ENCODE measurements around the gene IRF7. TPM values are rescaled to one million over a fixed set of nuclear protein-coding genes. Genes with fewer than 3 reads are reported as not detected.

The IRF7 gene
- total RNA-seq, 4 donors from 2014 or later, result 28.1 to 80.9 (median 58.4) TPM

DNA sequence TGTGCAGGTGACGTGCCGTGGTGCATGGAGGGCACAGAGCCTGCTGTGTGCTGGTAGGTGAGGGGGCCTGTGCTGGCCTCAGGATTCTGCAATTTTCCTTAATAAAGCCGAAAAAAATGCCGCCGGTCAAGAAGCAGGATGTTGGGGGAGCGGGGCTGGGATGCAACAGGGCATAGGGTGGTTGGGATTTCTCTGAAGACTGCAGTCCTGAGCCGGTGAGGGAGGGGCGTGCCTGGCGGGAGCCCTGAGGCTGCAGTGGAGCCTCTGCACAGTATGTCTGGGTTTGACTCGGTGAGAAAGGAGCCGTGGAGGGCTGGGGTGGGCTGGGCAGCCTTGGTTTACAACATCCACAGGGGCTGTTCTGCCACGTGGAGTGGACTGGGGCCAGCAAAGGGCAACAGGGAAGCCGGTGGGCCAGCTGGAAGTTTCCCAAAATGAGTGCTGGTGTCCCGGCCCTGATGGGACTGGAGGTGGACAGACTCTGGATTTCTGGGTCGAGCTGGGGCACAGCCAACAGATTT is 7.7 kb upstream of the IRF7 start:
- DNase-seq, result no peak
- Histone ChIP-seq H3K27me3 (no peaks in the 10 kb centered on the region), H3K36me3 (peaks cover 0 to 31% (median 0%) of the 10 kb centered on the region in 3 donors), H3K4me1 (peaks cover 0 to 27% (median 7%) of the 10 kb centered on the region in 4 donors), H3K4me3 (peak overlapping the region in 2 of 4 donors; percentile 54 to 64), H3K9me3 (no peaks in the 10 kb centered on the region), H3K27ac (peak overlapping the region in 3 of 4 donors; percentile 59 to 97 (median 93))
- TF ChIP-seq POLR2A (IDR thresholded peaks at IDR 0.05), result no peak
- no peak for TF ChIP-seq CTCF (IDR thresholded peaks at IDR 0.05)

- no peak for DNase-seq
- H3K27ac ChIP-seq, result no peak overlapping the region
- H3K36me3 ChIP-seq, result peaks cover 0 to 34% (median 0%) of the 10 kb centered on the region in 3 donors
- no peaks in the 10 kb centered on the region for H3K27me3 ChIP-seq
- H3K9me3 ChIP-seq, result no peaks in the 10 kb centered on the region
- H3K4me1 ChIP-seq, result peaks cover 0 to 28% (median 5%) of the 10 kb centered on the region in 4 donors
- no peak for TF ChIP-seq POLR2A (IDR thresholded peaks at IDR 0.05)
- no peak for TF ChIP-seq CTCF (IDR thresholded peaks at IDR 0.05)
- H3K4me3 ChIP-seq, result no peak overlapping the region
Measured at GRCh38 chr11:621838-622237, 6.1 kb upstream of the IRF7 start.

GRCh38 chr11:620935-621814 is 5.4 kb upstream of the IRF7 start:
- Histone ChIP-seq H3K36me3 (peaks cover 0 to 34% (median 0%) of the 10 kb centered on the region in 3 donors), H3K4me3 (no peak overlapping the region), H3K4me1 (peaks cover 0 to 28% (median 3%) of the 10 kb centered on the region in 4 donors), H3K27ac (peak overlapping the region in 1 of 4 donors; percentile 9), H3K27me3 (no peaks in the 10 kb centered on the region), H3K9me3 (no peaks in the 10 kb centered on the region)
- no peak for DNase-seq
- TF ChIP-seq CTCF (IDR thresholded peaks at IDR 0.05) (no peak), POLR2A (IDR thresholded peaks at IDR 0.05) (no peak)

DNA sequence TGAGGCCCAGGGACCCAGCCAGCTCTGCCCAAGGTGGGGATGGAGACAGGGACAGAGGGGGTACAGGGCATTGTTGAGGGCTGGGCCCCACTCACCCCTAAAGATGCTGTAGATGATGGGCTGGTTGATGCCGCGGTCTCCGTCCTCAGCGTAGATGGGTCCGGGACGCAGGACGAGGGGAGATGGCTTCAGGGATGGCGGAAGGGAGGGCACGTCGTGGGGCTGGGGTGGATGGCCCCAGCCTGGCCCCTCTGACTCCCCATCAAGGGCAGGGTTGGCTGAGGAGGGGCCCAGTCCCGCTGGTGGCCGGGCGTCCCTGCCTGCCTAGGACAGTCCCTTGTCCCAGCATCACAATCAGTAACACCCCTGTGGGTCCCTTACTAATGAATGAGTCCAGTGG is 4.5 kb upstream of the IRF7 start:
- peaks cover 0 to 34% (median 0%) of the 10 kb centered on the region in 3 donors for H3K36me3 ChIP-seq
- H3K27ac ChIP-seq, result no peak overlapping the region
- H3K4me1 ChIP-seq, result peaks cover 0 to 23% (median 4%) of the 10 kb centered on the region in 4 donors
- DNase-seq, result no peak
- no peak for TF ChIP-seq CTCF (IDR thresholded peaks at IDR 0.05)
- no peak for TF ChIP-seq POLR2A (IDR thresholded peaks at IDR 0.05)
- H3K27me3 ChIP-seq, result no peaks in the 10 kb centered on the region
- no peaks in the 10 kb centered on the region for H3K9me3 ChIP-seq
- no peak overlapping the region for H3K4me3 ChIP-seq

DNA sequence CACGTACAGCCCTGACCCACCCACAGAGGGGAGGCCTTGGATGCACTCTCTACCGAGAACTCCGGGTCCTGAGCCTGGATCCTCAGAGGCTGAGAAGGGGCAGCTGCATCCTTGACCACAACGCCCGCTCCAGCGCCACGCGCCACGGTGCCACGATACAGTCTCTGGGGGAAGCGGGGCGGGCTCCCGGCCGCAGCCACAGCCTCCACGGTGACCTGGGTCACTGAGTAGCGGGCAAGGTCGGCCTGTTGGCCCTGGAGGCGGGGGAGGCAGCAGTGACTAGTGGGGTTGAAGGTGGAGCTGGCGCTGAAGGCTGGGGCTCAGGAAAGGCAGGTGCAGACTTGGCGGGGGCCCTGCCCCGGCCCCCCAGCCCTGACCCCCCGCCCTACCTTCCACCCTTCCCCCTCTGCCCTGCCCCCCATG is 3.9 kb upstream of the IRF7 start:
- no peak for TF ChIP-seq CTCF (IDR thresholded peaks at IDR 0.05)
- TF ChIP-seq POLR2A (IDR thresholded peaks at IDR 0.05), result no peak
- Histone ChIP-seq H3K4me1 (peaks cover 0 to 28% (median 9%) of the 10 kb centered on the region in 4 donors), H3K27ac (no peak overlapping the region), H3K27me3 (no peaks in the 10 kb centered on the region), H3K36me3 (peaks cover 0 to 34% (median 0%) of the 10 kb centered on the region in 3 donors), H3K4me3 (no peak overlapping the region), H3K9me3 (no peaks in the 10 kb centered on the region)
- DNase-seq, result no peak
